ENCODE measurements around the gene CTU2.

Gene CTU2

DNA sequence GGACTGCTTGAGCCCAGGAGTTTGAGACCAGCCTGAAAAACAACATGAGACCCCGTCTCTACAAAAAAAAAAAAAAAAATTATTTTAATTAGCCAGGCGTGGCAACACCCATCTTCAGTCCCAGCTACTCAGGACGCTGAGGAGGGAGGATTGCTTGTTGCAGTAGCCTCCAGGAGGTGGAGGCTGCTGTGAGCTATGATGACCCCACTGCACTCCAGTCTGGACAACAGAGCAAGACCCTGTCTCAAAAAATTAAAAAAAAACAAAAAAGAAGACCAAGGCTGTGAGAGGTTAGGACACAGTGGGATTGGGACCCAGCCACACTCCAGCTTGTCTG is 18.7 kb upstream of the CTU2 start:
- no peak for ATAC-seq
- no peaks in the 10 kb centered on the region for H3K36me3 Mint-ChIP-seq (ENCODE audit: low read depth)
- no peaks in the 10 kb centered on the region for H3K27me3 Mint-ChIP-seq
- H3K9me3 Mint-ChIP-seq: no peaks in the 10 kb centered on the region
- no peak overlapping the region for H3K4me3 Mint-ChIP-seq
- DNase-seq: no peak
- H3K27ac Mint-ChIP-seq: no peak overlapping the region
- peaks cover 42% of the 10 kb centered on the region for H3K4me1 Mint-ChIP-seq

DNA sequence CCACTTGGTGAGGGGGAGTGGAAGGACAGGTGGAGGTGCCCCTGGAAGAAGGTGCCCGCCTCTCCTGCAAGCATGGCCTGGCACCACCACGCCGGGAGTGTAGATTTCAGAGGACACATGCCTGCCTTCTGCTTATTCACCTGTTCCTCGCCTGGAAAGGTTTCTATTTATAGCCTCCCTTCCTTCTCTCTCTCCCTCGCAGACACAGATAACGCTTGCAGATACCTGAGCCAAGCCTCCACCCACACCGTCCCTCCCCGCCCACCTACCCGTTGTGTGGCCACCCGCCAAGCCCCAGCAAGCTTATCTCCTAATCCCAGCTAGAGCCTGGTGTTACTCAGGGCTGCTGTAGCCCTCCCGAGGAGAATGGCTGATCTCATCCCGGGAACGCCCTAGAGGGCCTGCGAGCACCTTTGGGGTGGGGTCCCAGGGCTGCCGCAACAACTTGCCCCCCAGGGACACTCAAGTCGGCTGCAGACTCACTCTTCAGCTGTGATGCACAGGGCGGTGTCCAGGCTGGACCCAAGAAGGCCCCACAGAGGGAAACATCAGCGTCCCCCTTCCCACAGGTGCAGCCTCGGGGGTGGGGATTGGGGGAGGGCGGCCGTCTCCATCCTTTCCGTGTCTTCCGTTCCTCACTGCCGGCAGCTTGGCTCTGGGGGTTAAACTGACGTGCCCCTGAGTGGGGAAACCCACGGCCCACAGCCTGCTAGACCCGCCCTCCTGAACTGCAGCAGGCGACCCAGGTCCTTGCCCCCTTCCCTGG is 18.1 kb upstream of the CTU2 start:
- DNase-seq: no peak
- H3K27me3 Mint-ChIP-seq: no peaks in the 10 kb centered on the region
- no peak overlapping the region for H3K27ac Mint-ChIP-seq
- H3K4me3 Mint-ChIP-seq: no peak overlapping the region
- no peak for ATAC-seq
- H3K9me3 Mint-ChIP-seq: no peaks in the 10 kb centered on the region
- no peaks in the 10 kb centered on the region for H3K36me3 Mint-ChIP-seq (ENCODE audit: low read depth)
- peaks cover 44% of the 10 kb centered on the region for H3K4me1 Mint-ChIP-seq

DNA sequence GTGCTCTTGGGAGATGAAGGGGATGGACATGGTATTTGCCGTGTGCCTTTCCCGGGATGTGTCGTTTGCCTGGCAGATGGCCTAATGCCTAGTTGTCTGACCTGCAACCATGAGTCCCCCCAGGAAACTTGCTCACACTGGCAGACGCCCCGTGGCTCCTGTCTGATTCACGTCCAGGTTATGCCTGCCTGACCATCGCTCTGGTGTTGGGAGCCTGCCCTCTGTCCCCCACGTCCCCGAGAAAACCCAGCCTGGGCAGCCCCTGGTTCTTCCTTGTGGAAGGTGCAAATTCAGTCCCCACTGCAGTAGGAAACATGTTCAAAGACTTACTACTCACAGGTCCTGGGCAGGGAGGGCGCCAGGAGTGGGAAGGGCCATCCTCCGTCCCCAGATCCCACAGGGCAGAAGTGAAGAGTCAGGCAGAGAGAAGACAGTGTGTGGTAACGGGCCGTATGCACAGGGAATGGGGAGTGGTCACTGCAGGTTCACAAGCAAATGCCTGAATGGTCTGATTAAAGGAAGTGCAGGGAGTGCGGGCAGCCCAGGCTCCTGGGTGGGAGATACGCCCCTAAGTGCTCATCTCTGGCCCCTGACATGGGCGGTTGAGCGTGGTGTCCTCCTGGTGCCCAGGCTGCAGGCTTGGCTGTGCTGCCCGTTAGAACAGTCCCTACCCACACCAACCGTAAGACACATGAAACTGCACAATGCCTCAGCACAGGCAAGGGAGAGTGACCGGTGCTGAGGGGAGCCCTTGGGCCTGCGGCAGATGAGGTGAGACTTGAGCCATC is 15.8 kb upstream of the CTU2 start:
- no peaks in the 10 kb centered on the region for H3K9me3 Mint-ChIP-seq

DNA sequence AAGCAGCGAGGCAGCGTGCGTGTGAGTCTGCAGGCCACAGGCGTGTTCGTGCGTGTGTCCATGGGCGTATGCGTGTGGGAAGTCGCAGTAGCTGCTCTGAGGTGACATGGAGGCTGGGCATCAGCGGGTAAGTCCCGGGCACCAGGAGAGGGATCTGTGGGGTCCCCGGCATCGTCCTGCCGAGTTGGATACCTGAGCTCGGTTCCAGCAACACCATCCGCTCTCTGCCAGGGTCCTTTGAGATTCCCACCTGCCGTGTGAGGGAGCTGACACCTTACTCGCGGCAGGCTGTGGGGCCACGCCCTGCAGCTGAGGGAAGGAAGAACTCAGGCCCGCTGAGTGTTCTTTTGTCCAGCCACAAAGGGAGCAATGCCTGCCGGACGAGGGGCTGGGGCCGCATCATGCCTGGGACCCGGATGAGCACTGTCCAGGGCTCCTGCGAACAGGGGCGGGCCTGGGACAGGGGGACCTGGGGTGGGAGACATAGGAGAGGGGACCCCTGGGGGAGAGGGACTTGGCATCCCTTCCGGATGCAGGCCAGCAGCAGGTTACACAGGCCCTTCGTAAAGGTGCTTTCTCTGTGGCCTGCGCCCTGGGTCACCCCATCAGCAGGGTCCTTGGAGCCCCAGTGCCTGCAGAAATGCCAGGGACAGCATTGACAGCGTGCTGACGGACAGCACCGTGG is 15.0 kb upstream of the CTU2 start:
- Mint-ChIP-seq H3K4me1 (peaks cover 28% of the 10 kb centered on the region), H3K36me3 (ENCODE audit: low read depth) (no peaks in the 10 kb centered on the region), H3K27me3 (no peaks in the 10 kb centered on the region), H3K9me3 (no peaks in the 10 kb centered on the region), H3K27ac (peak overlapping the region; percentile 63), H3K4me3 (no peak overlapping the region)
- ATAC-seq (no peak), DNase-seq (no peak)

More for the DNA sequence above, 15.8 kb upstream of the CTU2 start:
- no peak for DNase-seq
- H3K4me1 Mint-ChIP-seq: peaks cover 29% of the 10 kb centered on the region
- H3K36me3 Mint-ChIP-seq (ENCODE audit: low read depth): no peaks in the 10 kb centered on the region
- peak overlapping the region; percentile 63 for H3K27ac Mint-ChIP-seq
- no peak overlapping the region for H3K4me3 Mint-ChIP-seq
- H3K27me3 Mint-ChIP-seq: no peaks in the 10 kb centered on the region
- ATAC-seq: no peak

DNA sequence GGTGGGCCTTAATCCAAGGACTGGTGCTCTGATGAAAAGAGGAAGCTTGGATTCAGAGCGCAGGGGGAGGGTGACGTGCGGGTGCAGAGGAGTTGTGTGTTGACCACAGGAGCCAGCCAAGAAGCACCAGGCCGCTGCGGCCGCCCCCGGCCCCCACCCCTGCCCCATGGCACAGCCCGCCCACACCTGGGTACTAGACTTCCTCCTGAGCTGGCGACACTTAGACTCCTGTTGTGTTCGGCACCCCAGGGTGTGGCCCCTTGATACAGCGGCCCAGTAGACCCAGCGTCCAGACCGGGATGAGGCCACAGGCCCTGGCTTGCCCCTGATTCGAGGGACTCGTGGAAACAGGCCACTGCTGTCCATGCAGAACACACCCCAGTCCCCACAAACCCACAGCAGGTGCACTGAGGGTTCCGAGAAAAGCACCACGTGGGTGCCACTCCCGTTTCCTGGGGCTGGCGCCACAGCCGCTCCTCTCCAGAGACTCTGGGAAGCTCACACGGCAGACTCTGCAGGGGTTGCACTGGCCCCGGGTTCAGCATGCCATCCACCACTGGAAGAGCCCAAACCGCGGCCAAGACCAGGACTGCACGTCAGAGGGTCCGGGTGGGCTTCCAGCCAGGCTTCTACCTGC is 14.3 kb upstream of the CTU2 start:
- Mint-ChIP-seq H3K4me1 (peaks cover 26% of the 10 kb centered on the region), H3K9me3 (no peaks in the 10 kb centered on the region), H3K4me3 (no peak overlapping the region), H3K27me3 (no peaks in the 10 kb centered on the region), H3K36me3 (ENCODE audit: low read depth) (no peaks in the 10 kb centered on the region), H3K27ac (peak overlapping the region; percentile 59)
- DNase-seq (peak; percentile 24), ATAC-seq (peak; percentile 10)

DNA sequence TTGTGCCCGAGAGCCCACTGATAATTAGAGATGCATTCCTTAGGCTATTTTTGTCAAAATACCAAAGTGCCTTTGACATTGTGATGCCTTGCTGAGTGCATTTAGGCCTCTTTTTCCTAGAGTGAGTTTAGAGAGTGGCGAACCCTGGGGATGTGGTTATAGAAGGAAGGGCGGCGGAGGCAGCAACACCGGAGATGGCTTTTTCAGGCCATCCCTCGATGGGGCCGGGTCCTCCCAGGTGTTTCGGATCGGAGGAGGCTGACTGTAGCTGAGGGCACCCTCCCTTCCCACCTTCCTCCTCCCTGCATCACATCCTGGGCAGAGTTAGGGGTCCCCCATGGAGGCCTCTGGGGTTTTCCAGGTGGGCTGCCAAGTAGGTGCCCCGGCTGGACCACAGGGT is 13.4 kb upstream of the CTU2 start:
- H3K4me3 Mint-ChIP-seq: no peak overlapping the region

DNA sequence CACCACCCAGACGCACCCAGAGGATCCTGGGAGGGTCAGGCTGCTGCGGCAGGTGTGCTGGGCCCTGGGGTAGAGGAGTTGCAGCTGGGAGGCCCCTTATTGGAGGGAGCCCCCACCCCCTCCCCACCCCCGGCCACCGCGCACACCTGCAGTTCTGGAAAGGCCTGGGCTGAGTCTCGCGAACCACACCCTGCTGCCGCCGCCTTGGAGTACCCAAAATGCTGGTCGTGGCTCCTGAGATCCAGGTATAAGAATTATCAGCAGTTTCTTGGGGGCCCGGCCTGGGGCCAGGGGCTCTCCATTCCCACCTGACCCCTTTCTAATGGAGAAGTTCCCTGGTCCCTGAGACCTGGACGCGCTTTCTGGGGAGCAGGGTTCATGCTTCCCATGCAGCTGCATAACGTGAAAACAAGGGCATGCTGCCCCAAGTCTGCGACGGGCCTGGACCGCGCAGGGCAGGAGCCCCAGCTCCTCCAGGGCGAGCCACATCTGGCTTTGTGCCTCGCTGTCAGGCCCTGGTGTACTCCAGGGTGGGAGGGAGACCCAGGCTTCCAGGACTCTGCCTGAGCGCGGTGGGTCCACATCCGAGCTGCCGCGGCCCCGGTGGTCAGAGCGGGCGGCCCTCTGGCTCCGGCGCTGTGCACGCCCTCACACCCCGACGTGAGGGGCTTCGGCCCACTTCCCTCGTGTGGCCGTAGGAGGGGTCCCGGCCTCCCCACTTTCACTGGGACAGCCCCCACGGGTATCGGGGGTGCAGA is 12.7 kb upstream of the CTU2 start:
- DNase-seq (no peak), ATAC-seq (no peak)
- H3K9me3 Mint-ChIP-seq: no peaks in the 10 kb centered on the region
- peaks cover 34% of the 10 kb centered on the region for H3K4me1 Mint-ChIP-seq
- no peak overlapping the region for H3K27ac Mint-ChIP-seq
- H3K27me3 Mint-ChIP-seq: no peaks in the 10 kb centered on the region
- H3K36me3 Mint-ChIP-seq (ENCODE audit: low read depth): no peaks in the 10 kb centered on the region
- H3K4me3 Mint-ChIP-seq: no peak overlapping the region

More for the DNA sequence above, 13.4 kb upstream of the CTU2 start:
- DNase-seq: no peak
- Mint-ChIP-seq H3K27ac (no peak overlapping the region), H3K27me3 (no peaks in the 10 kb centered on the region), H3K4me1 (peaks cover 31% of the 10 kb centered on the region), H3K36me3 (ENCODE audit: low read depth) (no peaks in the 10 kb centered on the region), H3K9me3 (no peaks in the 10 kb centered on the region)
- no peak for ATAC-seq

DNA sequence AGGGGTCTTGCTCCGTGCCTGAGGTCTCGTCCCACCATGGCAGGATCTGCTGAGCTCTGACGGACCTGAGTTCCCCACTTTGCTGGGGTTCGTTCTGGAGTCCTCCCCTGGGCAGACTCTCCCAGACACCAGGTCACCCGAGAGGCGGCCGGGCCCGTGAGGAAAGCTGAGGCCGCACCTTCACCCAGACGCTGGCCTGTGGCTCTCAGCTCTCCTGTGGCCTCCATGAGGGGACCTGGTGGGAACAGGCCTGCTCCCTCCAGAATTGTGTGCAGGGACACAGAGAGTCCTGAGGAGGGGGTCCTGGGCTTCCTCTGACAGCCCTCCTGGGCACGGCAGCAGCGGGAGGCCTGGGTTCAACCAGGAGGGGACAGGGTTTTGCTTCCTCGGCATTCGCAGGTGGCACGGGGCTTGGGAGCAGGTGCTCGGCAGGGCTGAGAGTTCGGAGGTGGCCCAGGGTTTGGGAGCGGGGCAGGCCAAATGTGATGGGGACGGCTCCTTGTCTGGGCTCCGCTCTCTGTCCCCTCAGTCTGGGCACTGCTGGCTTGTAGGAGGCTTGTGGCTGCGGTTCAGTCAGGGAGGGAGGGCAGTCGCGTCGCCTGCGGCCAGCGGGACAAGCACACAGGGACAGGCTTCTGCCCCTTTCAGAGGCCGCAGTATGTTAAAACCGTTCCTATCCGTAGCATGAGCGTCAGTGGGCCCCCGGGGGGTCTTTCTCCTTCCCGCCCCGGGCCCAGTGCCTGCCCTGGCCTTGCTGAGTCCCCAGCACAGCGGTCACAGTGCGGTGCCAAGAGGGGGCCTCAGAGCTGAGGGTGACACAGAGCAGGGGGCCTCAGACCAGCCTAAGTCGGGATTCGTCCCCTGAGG is 11.8 kb upstream of the CTU2 start:
- H3K9me3 Mint-ChIP-seq: no peaks in the 10 kb centered on the region
- H3K4me3 Mint-ChIP-seq: no peak overlapping the region
- no peak for ATAC-seq
- no peak for DNase-seq
- no peaks in the 10 kb centered on the region for H3K36me3 Mint-ChIP-seq (ENCODE audit: low read depth)
- no peak overlapping the region for H3K27ac Mint-ChIP-seq
- H3K4me1 Mint-ChIP-seq: peaks cover 34% of the 10 kb centered on the region
- no peaks in the 10 kb centered on the region for H3K27me3 Mint-ChIP-seq

DNA sequence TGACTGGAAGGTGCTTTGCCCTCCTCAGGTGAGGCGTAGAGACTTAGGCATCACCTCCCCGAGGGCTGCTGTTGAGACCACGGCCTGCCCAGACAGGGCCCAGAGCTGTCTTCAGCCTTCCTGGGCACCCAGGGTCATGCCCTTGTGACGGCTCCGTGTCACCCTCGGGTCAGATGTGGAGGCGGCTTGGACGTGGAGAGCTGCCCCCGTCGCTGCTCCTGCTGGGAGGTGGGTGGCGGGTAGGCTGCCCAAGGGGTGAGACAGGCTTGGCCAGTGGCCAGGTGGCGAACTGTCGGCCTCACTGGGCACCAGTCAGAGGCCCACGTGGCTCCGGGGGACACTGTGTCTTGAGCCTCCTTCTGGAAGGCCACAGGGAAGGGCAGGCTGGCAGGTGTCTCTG is 11.1 kb upstream of the CTU2 start:
- Mint-ChIP-seq H3K9me3 (no peaks in the 10 kb centered on the region), H3K4me1 (peaks cover 40% of the 10 kb centered on the region), H3K36me3 (ENCODE audit: low read depth) (peaks cover 4% of the 10 kb centered on the region), H3K27me3 (no peaks in the 10 kb centered on the region), H3K4me3 (no peak overlapping the region), H3K27ac (no peak overlapping the region)
- ATAC-seq (no peak), DNase-seq (no peak)

DNA sequence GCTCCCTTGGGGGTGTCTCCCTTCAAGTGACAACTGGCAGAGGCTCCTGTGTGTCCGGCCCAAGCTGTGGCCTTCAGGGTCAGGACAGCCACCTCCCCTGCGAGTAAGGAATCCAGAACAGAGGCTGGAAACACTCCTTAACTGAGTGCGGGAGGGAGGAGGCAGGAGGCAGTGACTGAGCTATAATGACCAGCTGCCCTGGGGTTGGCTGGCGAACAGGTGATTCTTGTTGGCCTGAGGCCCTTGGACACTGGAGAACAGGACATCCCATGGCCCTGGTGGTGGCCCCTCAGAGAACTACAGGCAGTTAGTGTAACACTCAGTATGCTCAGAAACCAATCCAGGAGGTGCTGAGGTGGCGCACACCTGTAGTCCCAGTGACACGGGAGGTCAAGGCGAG is 10.6 kb upstream of the CTU2 start:
- Mint-ChIP-seq H3K27me3 (no peaks in the 10 kb centered on the region), H3K9me3 (no peaks in the 10 kb centered on the region), H3K4me1 (peaks cover 42% of the 10 kb centered on the region), H3K4me3 (no peak overlapping the region), H3K27ac (no peak overlapping the region), H3K36me3 (ENCODE audit: low read depth) (peaks cover 4% of the 10 kb centered on the region)
- ATAC-seq: no peak
- DNase-seq: no peak

DNA sequence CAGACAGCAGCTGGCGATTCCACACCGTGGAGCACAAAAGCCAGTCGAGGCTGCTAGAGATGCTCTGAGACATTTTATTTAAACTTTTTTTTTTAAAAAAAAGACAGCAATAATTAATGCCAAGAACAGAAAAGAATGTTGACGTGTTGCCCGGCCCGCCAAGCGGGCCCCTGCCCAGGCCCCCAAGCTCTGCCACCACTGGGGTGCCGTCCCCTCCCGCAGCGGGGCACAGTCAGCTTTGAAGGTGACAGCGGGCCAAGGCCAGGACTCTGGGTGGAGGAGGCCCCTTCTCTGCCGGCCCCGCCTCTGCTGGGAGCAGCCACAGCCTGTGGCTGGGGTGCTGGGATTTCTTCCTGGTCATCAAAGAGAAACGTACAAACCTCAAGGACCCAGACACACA is 9.9 kb upstream of the CTU2 start:
- Mint-ChIP-seq H3K4me3 (no peak overlapping the region), H3K27me3 (no peaks in the 10 kb centered on the region), H3K36me3 (ENCODE audit: low read depth) (peaks cover 4% of the 10 kb centered on the region), H3K9me3 (no peaks in the 10 kb centered on the region), H3K27ac (no peak overlapping the region), H3K4me1 (peaks cover 40% of the 10 kb centered on the region)
- ATAC-seq (no peak), DNase-seq (no peak)

DNA sequence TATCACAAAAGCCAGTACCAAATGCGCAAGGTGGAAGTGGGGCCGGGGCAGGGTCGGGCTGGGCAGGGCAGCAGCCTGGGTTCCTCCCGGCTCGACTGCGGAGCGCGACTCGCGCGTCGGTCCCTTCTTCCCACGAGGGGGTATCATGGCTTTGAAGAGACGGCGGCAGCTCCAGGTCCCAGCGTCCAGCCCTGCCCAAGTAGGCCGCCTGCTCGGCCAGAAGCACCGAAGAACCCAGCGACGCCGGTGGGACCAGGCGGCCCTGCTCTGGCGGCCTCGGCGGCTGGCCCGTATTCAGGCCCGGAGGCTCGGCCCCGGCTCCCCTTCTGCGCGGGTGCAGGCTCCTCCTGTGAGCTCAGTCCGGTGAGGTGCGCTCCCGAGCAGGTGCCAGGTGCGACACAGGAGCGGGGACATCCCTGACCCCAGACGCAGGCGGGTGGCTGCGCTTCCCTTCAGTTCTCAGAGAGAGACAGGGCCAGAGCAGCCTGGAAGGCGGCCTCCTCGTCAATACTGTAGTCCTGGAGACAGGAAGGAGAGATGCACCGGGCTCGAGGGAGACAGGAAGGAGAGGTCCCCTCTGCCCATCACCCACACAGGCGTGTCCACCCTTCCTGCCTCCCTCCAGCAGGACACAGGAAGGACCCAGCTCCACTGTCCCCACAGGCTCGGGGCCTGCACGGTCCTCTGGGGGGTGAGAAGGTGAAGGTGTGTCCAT is 9.0 kb upstream of the CTU2 start:
- Mint-ChIP-seq H3K36me3 (ENCODE audit: low read depth) (peaks cover 4% of the 10 kb centered on the region), H3K9me3 (no peaks in the 10 kb centered on the region), H3K4me3 (no peak overlapping the region), H3K27me3 (no peaks in the 10 kb centered on the region), H3K27ac (no peak overlapping the region), H3K4me1 (peaks cover 40% of the 10 kb centered on the region)
- ATAC-seq: no peak
- no peak for DNase-seq
